ENCODE data around the gene TTN.

TTN gene

DNA sequence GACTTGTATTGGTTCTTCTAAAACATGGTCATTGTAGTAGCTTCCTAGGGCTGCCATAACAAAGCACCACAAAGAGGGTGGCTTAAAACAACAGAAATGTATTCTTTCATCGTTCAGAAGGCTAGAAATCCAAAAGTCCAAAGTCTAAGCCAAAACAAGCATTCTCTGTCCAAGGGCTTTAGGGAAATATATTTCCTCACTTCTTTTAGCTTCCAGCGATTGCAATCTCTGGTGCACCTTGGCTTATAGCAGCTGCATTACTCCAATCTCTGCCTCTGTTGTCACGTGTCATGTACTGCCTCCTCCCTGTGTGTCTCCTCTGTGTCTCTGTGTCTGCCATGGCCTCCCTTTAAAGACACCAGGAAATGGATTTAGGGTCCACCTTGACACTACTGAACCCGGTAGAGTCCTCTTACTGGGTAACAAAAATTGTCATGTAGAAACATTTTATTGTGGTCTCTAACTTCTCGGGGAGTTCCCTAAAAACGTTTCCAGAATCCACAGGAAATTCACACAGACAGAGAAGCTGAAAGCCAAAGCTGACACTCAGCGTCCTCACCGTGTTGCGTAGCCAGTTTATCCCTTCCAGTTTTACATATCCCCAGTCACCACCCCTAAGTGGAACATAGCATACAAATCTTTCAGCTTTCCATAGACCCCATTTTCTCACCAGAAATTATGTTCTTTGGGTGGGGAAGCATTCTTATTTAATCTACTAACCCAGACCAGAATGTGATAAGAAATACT is 20.7 kb upstream of the TTN start (continued):
- TF ChIP-seq ZFP30 (CRISPR knock-in tag; IDR thresholded peaks at IDR 0.05): no peak
- TF ChIP-seq ZC3H10 (CRISPR knock-in tag; IDR thresholded peaks at IDR 0.05): no peak

DNA sequence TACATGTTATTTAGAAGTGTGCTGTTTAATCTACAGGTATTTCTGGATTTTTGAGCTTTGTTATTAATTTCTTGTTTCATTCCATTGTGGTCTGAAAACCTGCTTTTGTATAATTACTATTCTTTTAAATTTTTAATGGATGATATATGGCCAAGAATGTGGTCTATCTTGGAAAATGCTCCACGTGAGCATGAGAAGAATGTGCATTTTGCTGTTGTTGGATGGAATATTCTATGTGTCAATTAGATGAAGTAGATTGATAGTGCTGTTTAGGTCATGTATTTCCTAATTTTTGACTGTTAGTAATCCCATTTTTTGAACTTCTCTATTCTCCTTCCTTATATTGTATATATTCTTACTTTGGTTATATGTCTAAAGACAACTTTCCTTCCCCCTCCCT is 19.9 kb upstream of the TTN start:
- no peak for ATAC-seq
- peak; percentile 48; the same call in 1 of the 2 replicates for TF ChIP-seq ISL1 (CRISPR knock-in tag; IDR thresholded peaks at IDR 0.05)
- no peak for TF ChIP-seq ESRRG (CRISPR knock-in tag; IDR thresholded peaks at IDR 0.05)
- no peak for TF ChIP-seq ZC3H10 (CRISPR knock-in tag; IDR thresholded peaks at IDR 0.05)
- TF ChIP-seq OSR1 (CRISPR knock-in tag; IDR thresholded peaks at IDR 0.05): no peak
- TF ChIP-seq, protein P1, sequence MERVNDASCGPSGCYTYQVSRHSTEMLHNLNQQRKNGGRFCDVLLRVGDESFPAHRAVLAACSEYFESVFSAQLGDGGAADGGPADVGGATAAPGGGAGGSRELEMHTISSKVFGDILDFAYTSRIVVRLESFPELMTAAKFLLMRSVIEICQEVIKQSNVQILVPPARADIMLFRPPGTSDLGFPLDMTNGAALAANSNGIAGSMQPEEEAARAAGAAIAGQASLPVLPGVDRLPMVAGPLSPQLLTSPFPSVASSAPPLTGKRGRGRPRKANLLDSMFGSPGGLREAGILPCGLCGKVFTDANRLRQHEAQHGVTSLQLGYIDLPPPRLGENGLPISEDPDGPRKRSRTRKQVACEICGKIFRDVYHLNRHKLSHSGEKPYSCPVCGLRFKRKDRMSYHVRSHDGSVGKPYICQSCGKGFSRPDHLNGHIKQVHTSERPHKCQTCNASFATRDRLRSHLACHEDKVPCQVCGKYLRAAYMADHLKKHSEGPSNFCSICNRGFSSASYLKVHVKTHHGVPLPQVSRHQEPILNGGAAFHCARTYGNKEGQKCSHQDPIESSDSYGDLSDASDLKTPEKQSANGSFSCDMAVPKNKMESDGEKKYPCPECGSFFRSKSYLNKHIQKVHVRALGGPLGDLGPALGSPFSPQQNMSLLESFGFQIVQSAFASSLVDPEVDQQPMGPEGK (CRISPR knock-in tag; IDR thresholded peaks at IDR 0.05; ENCODE audit: borderline replicate concordance): no peak
- TF ChIP-seq, protein P2, sequence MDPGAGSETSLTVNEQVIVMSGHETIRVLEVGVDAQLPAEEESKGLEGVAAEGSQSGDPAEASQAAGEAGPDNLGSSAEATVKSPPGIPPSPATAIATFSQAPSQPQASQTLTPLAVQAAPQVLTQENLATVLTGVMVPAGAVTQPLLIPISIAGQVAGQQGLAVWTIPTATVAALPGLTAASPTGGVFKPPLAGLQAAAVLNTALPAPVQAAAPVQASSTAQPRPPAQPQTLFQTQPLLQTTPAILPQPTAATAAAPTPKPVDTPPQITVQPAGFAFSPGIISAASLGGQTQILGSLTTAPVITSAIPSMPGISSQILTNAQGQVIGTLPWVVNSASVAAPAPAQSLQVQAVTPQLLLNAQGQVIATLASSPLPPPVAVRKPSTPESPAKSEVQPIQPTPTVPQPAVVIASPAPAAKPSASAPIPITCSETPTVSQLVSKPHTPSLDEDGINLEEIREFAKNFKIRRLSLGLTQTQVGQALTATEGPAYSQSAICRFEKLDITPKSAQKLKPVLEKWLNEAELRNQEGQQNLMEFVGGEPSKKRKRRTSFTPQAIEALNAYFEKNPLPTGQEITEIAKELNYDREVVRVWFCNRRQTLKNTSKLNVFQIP (CRISPR knock-in tag; IDR thresholded peaks at IDR 0.05; ENCODE audit: borderline replicate concordance, low read depth): no peak
- TF ChIP-seq ZFP30 (CRISPR knock-in tag; IDR thresholded peaks at IDR 0.05): no peak
- no peak for TF ChIP-seq ZNF8 (CRISPR knock-in tag; IDR thresholded peaks at IDR 0.05)
- TF ChIP-seq, protein P3, sequence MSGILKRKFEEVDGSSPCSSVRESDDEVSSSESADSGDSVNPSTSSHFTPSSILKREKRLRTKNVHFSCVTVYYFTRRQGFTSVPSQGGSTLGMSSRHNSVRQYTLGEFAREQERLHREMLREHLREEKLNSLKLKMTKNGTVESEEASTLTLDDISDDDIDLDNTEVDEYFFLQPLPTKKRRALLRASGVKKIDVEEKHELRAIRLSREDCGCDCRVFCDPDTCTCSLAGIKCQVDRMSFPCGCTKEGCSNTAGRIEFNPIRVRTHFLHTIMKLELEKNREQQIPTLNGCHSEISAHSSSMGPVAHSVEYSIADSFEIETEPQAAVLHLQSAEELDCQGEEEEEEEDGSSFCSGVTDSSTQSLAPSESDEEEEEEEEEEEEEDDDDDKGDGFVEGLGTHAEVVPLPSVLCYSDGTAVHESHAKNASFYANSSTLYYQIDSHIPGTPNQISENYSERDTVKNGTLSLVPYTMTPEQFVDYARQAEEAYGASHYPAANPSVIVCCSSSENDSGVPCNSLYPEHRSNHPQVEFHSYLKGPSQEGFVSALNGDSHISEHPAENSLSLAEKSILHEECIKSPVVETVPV (CRISPR knock-in tag; IDR thresholded peaks at IDR 0.05): no peak

DNA sequence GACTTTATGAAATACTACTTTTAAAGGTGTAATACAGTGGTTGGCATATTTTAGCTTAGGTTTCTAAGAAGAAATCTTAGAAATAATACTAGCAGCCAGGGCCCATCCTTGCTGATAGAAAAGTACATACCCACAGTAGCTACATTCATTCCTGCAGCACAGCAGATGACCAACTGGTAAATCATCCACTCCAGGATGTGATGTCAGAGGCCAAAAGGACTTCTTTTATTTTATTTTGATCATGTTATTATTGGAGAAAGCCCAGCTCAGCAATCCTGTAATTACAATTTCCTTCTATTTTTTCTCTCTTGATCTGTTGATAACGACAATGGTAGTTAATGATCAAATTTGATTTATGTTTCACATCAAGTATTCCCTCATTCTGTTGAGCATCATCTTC is 18.0 kb upstream of the TTN start:
- ATAC-seq: no peak
- TF ChIP-seq ZFP30 (CRISPR knock-in tag; IDR thresholded peaks at IDR 0.05): no peak
- TF ChIP-seq, protein P1 (CRISPR knock-in tag; IDR thresholded peaks at IDR 0.05; ENCODE audit: borderline replicate concordance): no peak
- TF ChIP-seq ZNF70 (CRISPR knock-in tag; IDR thresholded peaks at IDR 0.05): no peak
- TF ChIP-seq ZNF565 (CRISPR knock-in tag; conservative IDR thresholded peaks at IDR 0.05; ENCODE audit: low read depth): no peak
- TF ChIP-seq, protein P4, sequence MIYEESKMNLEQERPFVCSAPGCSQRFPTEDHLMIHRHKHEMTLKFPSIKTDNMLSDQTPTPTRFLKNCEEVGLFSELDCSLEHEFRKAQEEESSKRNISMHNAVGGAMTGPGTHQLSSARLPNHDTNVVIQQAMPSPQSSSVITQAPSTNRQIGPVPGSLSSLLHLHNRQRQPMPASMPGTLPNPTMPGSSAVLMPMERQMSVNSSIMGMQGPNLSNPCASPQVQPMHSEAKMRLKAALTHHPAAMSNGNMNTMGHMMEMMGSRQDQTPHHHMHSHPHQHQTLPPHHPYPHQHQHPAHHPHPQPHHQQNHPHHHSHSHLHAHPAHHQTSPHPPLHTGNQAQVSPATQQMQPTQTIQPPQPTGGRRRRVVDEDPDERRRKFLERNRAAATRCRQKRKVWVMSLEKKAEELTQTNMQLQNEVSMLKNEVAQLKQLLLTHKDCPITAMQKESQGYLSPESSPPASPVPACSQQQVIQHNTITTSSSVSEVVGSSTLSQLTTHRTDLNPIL (CRISPR knock-in tag; IDR thresholded peaks at IDR 0.05; ENCODE audit: low read depth): no peak
- TF ChIP-seq, protein P3 (CRISPR knock-in tag; IDR thresholded peaks at IDR 0.05): no peak
- no peak for TF ChIP-seq ESRRG (CRISPR knock-in tag; IDR thresholded peaks at IDR 0.05)
- no peak for TF ChIP-seq GLIS3 (CRISPR knock-in tag; IDR thresholded peaks at IDR 0.05)
- TF ChIP-seq ARNTL (CRISPR knock-in tag; IDR thresholded peaks at IDR 0.05; ENCODE audit: borderline replicate concordance, low read depth): no peak
- TF ChIP-seq SNAI2 (CRISPR knock-in tag; IDR thresholded peaks at IDR 0.05): no peak
- no peak for TF ChIP-seq ISL1 (CRISPR knock-in tag; IDR thresholded peaks at IDR 0.05)

DNA sequence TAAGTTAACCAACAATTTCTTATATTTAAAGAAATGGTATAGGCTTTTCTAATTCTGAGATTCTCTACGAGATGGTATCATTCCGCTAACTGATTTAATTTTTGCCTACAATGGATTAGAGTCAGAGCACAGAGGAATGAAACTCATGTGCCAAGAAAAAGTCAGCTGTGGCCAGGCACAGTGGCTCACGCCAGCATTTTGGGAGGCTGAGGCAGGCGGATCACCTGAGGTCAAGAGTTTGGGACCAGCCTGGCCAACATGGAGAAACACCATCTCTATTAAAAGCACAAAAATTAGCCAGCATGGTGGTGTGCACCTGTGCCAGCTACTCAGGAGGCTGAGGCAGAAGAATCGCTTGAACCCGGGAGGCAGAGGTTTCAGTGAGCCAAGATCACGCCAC is 17.0 kb upstream of the TTN start:
- no peak for ATAC-seq
- TF ChIP-seq ZNF8 (CRISPR knock-in tag; IDR thresholded peaks at IDR 0.05): no peak

Data from SK-N-SH treated with all-trans-retinoic acid at 6 μM for 48 hours (cell line).